Medulla oblongata (tissue), 1 donor: ENCODE results near the gene DENND2A.
"Not testable (repeated sequence)": the region's sequence is repeated elsewhere in the genome, so short reads cannot be mapped to it uniquely, and the experiment has no call there.

ENCODE experiments used
- DNase-seq: peaks from one replicate; pipeline ENCODE4 v3.0.0-alpha.2; 2015; ENCODE audit errors: extremely low spot score

The DENND2A gene

GRCh38 chr7:140619915-140620510 is 20.6 kb downstream of the DENND2A start:
- DNase-seq = not testable (repeated sequence)

GRCh38 chr7:140619176-140619575 is 21.4 kb downstream of the DENND2A start:
- DNase-seq = no peak

GRCh38 chr7:140618306-140618705 is 22.3 kb downstream of the DENND2A start:
- no peak for DNase-seq

- no peak for DNase-seq
These were observed 23.5 kb downstream of the DENND2A start for GRCh38 chr7:140617081-140617480.

- no peak for DNase-seq
These were observed 24.3 kb downstream of the DENND2A start for GRCh38 chr7:140616328-140616727.

GRCh38 chr7:140611641-140612040 is 29.0 kb downstream of the DENND2A start:
- no peak for DNase-seq

GRCh38 chr7:140610204-140611165 is 30.1 kb downstream of the DENND2A start:
- DNase-seq = no peak

- DNase-seq = no peak
These were observed 31.0 kb downstream of the DENND2A start for GRCh38 chr7:140609646-140610045.

- peak; percentile 94 for DNase-seq
These were observed 33.1 kb downstream of the DENND2A start for GRCh38 chr7:140607441-140607989.

- DNase-seq = no peak
These were observed 35.3 kb downstream of the DENND2A start for GRCh38 chr7:140605337-140605736.

GRCh38 chr7:140604760-140605159 is 35.9 kb downstream of the DENND2A start:
- no peak for DNase-seq

GRCh38 chr7:140604076-140604475 is 36.5 kb downstream of the DENND2A start:
- DNase-seq = no peak

GRCh38 chr7:140601566-140602174 is 38.9 kb downstream of the DENND2A start:
- no peak for DNase-seq

GRCh38 chr7:140600341-140600740 is 40.3 kb downstream of the DENND2A start:
- no peak for DNase-seq

GRCh38 chr7:140597428-140597949 is 43.1 kb downstream of the DENND2A start:
- no peak for DNase-seq

- DNase-seq = no peak
These were observed 43.8 kb downstream of the DENND2A start for GRCh38 chr7:140596519-140597427.

- no peak for DNase-seq
These were observed 45.0 kb downstream of the DENND2A start for GRCh38 chr7:140595468-140596092.

- DNase-seq = no peak
These were observed 46.4 kb downstream of the DENND2A start for GRCh38 chr7:140594131-140594691.

- no peak for DNase-seq
These were observed 47.0 kb downstream of the DENND2A start for GRCh38 chr7:140593672-140593982.

GRCh38 chr7:140592964-140593671 is 47.5 kb downstream of the DENND2A start:
- no peak for DNase-seq
